GM19043 (cell line): ENCODE results near the gene LCNL1.

Experiments used
- ATAC-seq: cut with Tn5 transposase; IDR thresholded peaks from one replicate; pipeline ENCODE4 v1.9.1; 2021; ENCODE audit warnings: low read depth; ENCODE audit not compliant: unreplicated experiment

LCNL1 gene

DNA sequence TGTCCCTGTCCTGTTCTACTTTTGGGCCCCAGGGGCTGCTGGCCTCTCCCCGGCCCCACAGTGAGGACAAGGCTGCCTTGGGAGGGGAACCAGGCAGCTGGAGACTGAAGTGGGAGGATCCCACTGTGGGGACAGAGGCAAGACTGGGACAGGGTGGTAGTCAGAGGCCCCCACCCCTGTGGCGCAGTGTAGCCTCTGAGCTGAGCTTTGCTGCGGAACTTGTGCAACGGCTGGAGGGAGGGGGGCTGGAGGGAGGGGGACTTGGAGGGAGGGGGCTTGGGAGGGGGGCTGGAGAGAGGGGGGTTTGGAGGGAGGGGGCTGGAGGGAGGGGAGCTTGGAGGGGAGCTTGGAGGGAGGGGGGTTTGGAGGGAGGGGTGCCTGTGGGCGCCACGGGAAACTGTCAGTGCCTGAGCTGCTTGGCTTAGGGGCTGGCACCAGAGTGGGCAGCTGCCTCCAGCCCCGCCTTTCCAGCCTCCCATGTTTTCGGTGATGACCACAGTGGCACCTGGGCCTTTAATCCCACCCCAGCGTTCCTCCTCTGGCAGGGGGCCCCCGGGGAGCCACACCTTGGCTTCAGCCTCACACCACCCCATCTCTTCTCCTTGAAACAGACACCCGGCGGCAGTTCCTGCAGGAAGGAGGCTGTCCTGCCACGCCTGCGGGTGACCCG, 51.4 kb downstream of the LCNL1 start:
- ATAC-seq, result no peak

DNA sequence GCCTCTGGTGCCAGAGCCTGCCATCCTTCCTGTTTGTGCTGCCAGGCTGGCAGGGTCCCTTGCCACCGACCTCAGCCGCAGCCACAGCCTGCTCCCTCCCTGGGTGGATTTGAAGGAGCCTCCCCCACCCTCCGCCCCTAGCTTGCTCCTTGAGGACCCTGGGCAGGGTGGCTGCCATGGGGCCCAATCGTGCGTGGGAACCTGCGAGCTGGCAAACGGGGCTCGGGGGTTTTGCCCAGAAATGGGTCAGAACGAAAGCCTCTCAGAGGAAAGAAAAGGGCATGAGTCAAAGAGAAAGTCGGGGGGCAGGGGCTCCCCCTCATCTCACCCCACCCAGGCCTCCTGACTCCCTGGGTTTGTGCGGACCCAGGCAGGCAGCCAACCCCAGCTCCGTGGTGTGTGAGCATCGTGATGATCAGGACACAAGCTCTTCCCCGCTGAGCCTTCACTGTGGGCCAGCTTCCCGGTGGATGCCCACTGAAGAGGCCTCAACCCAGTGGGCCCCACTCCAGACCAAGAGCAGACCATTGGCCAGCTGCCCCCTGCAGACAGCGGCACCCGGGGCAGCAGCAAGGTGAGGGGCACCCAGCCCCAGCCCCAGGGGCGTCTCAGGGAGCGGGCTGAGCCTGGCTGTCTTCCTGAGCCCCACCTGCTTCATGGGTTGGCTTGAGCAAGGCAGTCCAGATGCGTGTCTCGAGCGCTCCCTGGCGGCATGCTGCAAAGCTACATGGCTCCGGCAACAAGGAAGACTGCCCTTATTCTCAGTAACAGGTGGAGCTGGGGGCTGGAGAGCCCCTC, 52.1 kb downstream of the LCNL1 start:
- peak; percentile 52 for ATAC-seq
